Kidney (tissue), 22 donors: ENCODE results near the gene KIAA1328. TPM values are rescaled to one million over a fixed set of nuclear protein-coding genes. Genes with fewer than 3 reads are reported as not detected.

ENCODE experiments used
- DNase-seq, 5 donors: peaks; one replicate each; pipeline ENCODE4 v3.0.0-alpha.2; 2013 to 2020
- FAIRE-seq: peaks from 2 replicates; lab custom pipeline; 2012; peaks lifted over from hg19 to GRCh38; lab: Jason Lieb, UNC
- H3K27ac ChIP-seq, 2 donors: one replicate each; pipeline ENCODE4 v1.7.0; 2013; ENCODE audit warnings: low read depth in 2 of 2, low read length in 2 of 2, inconsistent platforms in 1 of 2
- H3K27me3 ChIP-seq: one replicate; pipeline ENCODE4 v1.7.1; 2013; ENCODE audit warnings: low read length, inconsistent platforms; ENCODE audit not compliant: control insufficient read depth, insufficient read depth
- H3K36me3 ChIP-seq, 3 donors: one replicate each; pipeline versions ENCODE4 v1.7.0 to v1.7.1; 2013; ENCODE audit warnings: low read length in 3 of 3, control low read depth in 1 of 3, inconsistent platforms in 1 of 3; ENCODE audit not compliant: insufficient read depth in 3 of 3, control insufficient read depth in 2 of 3
- H3K4me1 ChIP-seq, 3 donors: one replicate each; pipeline versions ENCODE4 v1.7.0 to v1.7.1; 2013; ENCODE audit warnings: low read length in 3 of 3, inconsistent platforms in 1 of 3, low read depth in 1 of 3; ENCODE audit not compliant: control insufficient read depth in 2 of 3, insufficient read depth in 2 of 3
- H3K4me3 ChIP-seq, 3 donors: one replicate each; pipeline versions ENCODE4 v1.7.0 to v1.8.1; 2013; ENCODE audit warnings: low read length in 3 of 3, control low read depth in 1 of 3, inconsistent platforms in 1 of 3
- H3K9ac ChIP-seq, 3 donors: one replicate each; pipeline versions ENCODE4 v1.7.0 to v1.7.1; 2013; ENCODE audit warnings: low read length in 3 of 3, control low read depth in 1 of 3, inconsistent platforms in 1 of 3
- H3K9me3 ChIP-seq, 3 donors: one replicate each; pipeline versions ENCODE4 v1.7.0 to v1.7.1; 2013; ENCODE audit warnings: low read length in 3 of 3, control low read depth in 1 of 3, inconsistent platforms in 1 of 3; ENCODE audit not compliant: control insufficient read depth in 2 of 3, insufficient read depth in 1 of 3
- CTCF ChIP-seq: IDR thresholded peaks from 3 replicates; pipeline ENCODE4 v1.5.1; 2012; ENCODE audit warnings: mild to moderate bottlenecking, moderate library complexity, borderline replicate concordance; ENCODE audit not compliant: insufficient read depth; ENCODE audit errors: extremely low read depth
- intact Hi-C: fragments of 100-400 bp; cut with DNase I; formaldehyde crosslinking; loops from one replicate; pipeline ENCODE4 v1.11.1; 2022
- long read RNA-seq, 10 donors: library from polyadenylated mRNA in 1 of 10; unstranded in 1 of 10; transcript quantifications; one replicate each; pipeline ENCODE4 v2.0.0 and lab custom pipeline, GENCODE V29; 2021 to 2026
- polyA plus RNA-seq: library from polyadenylated mRNA; stranded (reverse); fragments of 350-450 nt; fragmentation: Illumina TruSeq; extraction: RNeasy Lipid Tissue Mini Kit (QIAGEN cat#74804); gene quantifications from one replicate; pipeline ENCODE4 v1.2.3, GENCODE V29; 2014; ENCODE audit warnings: low read depth, low replicate concordance; ENCODE audit not compliant: insufficient read depth
- total RNA-seq: library from RNA; stranded (reverse); fragmentation: NEBNext Ultra II Directional; extraction: Animal tissue kit (Norgen Biotek cat#: 25700); gene quantifications from one replicate; pipeline ENCODE4 v1.2.1, GENCODE V29; 2021
- donor health status: control.
- donor health status: control.
- donor health status: control.
- donor health status: control.
- donor health status: control.
- donor health status: DM: yes; HTN: yes; CAD: no.
- donor health status: Normal renal cell carcinoma (clear cell type).

Gene KIAA1328
- 11.6 TPM for total RNA-seq
- polyA plus RNA-seq, result 2.7 TPM
- long read RNA-seq, donor 1, full-length matches to known transcripts, result 1 of 1 reads
- long read RNA-seq, donor 1, partial matches to known transcripts, result 0 of 1 reads
- long read RNA-seq, donor 1, other reads (novel, unspliced or antisense), result 0 of 1 reads
- long read RNA-seq, donor 2, result 0 reads
- long read RNA-seq, donor 3, full-length matches to known transcripts, result 2 of 2 reads
- long read RNA-seq, donor 3, partial matches to known transcripts, result 0 of 2 reads
- long read RNA-seq, donor 3, other reads (novel, unspliced or antisense), result 0 of 2 reads
- long read RNA-seq, donor 4, full-length matches to known transcripts, result 4 of 4 reads
- long read RNA-seq, donor 4, partial matches to known transcripts, result 0 of 4 reads
- long read RNA-seq, donor 4, other reads (novel, unspliced or antisense), result 0 of 4 reads
- long read RNA-seq, donor 5, result 0 reads
- long read RNA-seq, donor 6, full-length matches to known transcripts, result 1 of 1 reads
- long read RNA-seq, donor 6, partial matches to known transcripts, result 0 of 1 reads
- long read RNA-seq, donor 6, other reads (novel, unspliced or antisense), result 0 of 1 reads
- long read RNA-seq, donor 7, partial matches to known transcripts, result 3 of 10 reads
- long read RNA-seq, donor 7, other reads (novel, unspliced or antisense), result 5 of 10 reads
- long read RNA-seq, donor 8, partial matches to known transcripts, result 0 of 1 reads
- long read RNA-seq, donor 8, other reads (novel, unspliced or antisense), result 0 of 1 reads
- long read RNA-seq, donor 9, result 0 reads
- long read RNA-seq, donor 10, full-length matches to known transcripts, result 2 of 2 reads
- long read RNA-seq, donor 10, partial matches to known transcripts, result 0 of 2 reads
- long read RNA-seq, donor 10, other reads (novel, unspliced or antisense), result 0 of 2 reads

GRCh38 chr18:36828630-36829361 lies at the start of gene KIAA1328, which contains the start of gene TPGS2:
Gene KIAA1328, plus strand, starts transcription at chr18:36829127. Its CDS starts 12 bp downstream, at chr18:36829139.
Gene TPGS2, minus strand, starts transcription at chr18:36829002. Its CDS starts 235 bp downstream, at chr18:36828767.
- no peaks in the 10 kb centered on the region for H3K27me3 ChIP-seq
- FAIRE-seq, result no peak
- peaks cover 0 to 13% (median 2%) of the 10 kb centered on the region in 3 donors for H3K4me1 ChIP-seq
- TF ChIP-seq CTCF, result no peak
- H3K36me3 ChIP-seq, result no peaks in the 10 kb centered on the region
- H3K4me3 ChIP-seq, result peak within 1 kb of the TSS; percentile 80 to 99 (median 96)
- H3K9me3 ChIP-seq, result no peaks in the 10 kb centered on the region
- intact Hi-C loops, result no loop called here
- DNase-seq, result peak; percentile 88 to 95 (median 92)
- peak within 1 kb of the TSS; percentile 83 to 92 (median 91) for H3K9ac ChIP-seq
- H3K27ac ChIP-seq, result peak within 1 kb of the TSS; percentile 85

- DNase-seq (no peak), FAIRE-seq (no peak)
- H3K9ac ChIP-seq, result no peak overlapping the region
- no peaks in the 10 kb centered on the region for H3K27me3 ChIP-seq
- H3K9me3 ChIP-seq, result no peaks in the 10 kb centered on the region
- peaks cover 0 to 13% (median 6%) of the 10 kb centered on the region in 3 donors for H3K36me3 ChIP-seq
- no peak overlapping the region for H3K4me3 ChIP-seq
- TF ChIP-seq CTCF, result no peak
- intact Hi-C loops, result no loop called here
- no peaks in the 10 kb centered on the region for H3K4me1 ChIP-seq
- H3K27ac ChIP-seq, result no peak overlapping the region
Observed at GRCh38 chr18:36780748-36781147, 48.2 kb upstream of the KIAA1328 start.

- peaks cover 0 to 13% (median 6%) of the 10 kb centered on the region in 3 donors for H3K36me3 ChIP-seq
- no peak for FAIRE-seq
- DNase-seq, result no peak
- H3K4me3 ChIP-seq, result no peak overlapping the region
- no peak overlapping the region for H3K9ac ChIP-seq
- no peak for TF ChIP-seq CTCF
- intact Hi-C loops, result no loop called here
- no peaks in the 10 kb centered on the region for H3K9me3 ChIP-seq
- H3K27me3 ChIP-seq, result no peaks in the 10 kb centered on the region
- H3K27ac ChIP-seq, result no peak overlapping the region
- H3K4me1 ChIP-seq, result peaks cover 0 to 2% (median 0%) of the 10 kb centered on the region in 3 donors
Observed at GRCh38 chr18:36782710-36783109, 46.2 kb upstream of the KIAA1328 start.
